CD4-positive, alpha-beta T cell (primary cell): ENCODE results near the gene ARSA. TPM values are rescaled to one million over a fixed set of nuclear protein-coding genes. Genes with fewer than 3 reads are reported as not detected.
A peak's percentile ranks its signal among the peaks of the same experiment; 100 is the strongest.

Experiments used
- ATAC-seq: fragments of 200-7000 bp; cut with Tn5 transposase; one replicate; pipeline ENCODE4 v1.10.0; 2022; ENCODE audit warnings: mild to moderate bottlenecking; ENCODE audit not compliant: poor library complexity
- CTCF ChIA-PET: fragments of 350-600 bp; sonication (Branson Sonifier 250); formaldehyde crosslinking; loops from one replicate; lab custom pipeline; 2021; ENCODE audit warnings: antibody characterized with exemption, inconsistent platforms; lab: Charles Lee
- POLR2A ChIA-PET: fragments of 350-600 bp; sonication (Branson Sonifier 250); formaldehyde crosslinking; loops from one replicate; lab custom pipeline; 2021; ENCODE audit warnings: antibody characterized with exemption, inconsistent platforms; lab: Charles Lee
- DNase-seq, 14 experiments: peaks; one replicate each; pipeline ENCODE4 v3.0.0-alpha.2; 2013 to 2020; ENCODE audit warnings: mixed read lengths in 2 of 14
- H3K27ac ChIP-seq, 2 donors: one replicate each; pipeline versions ENCODE4 v1.5.1 to v1.7.0; 2013; ENCODE audit warnings: low read length in 2 of 2, low read depth in 1 of 2, mild to moderate bottlenecking in 1 of 2
- H3K27me3 ChIP-seq, 2 experiments: 1 replicate in 1 of 2; 2 replicates in 1 of 2; pipeline versions ENCODE4 v1.6.1 to v1.7.0; 2013; ENCODE audit warnings: low read length in 2 of 2, control low read depth in 1 of 2, mild to moderate bottlenecking in 1 of 2, moderate library complexity in 1 of 2; ENCODE audit not compliant: insufficient read depth in 2 of 2, control insufficient read depth in 1 of 2
- H3K36me3 ChIP-seq: one replicate; pipeline ENCODE4 v1.6.1; 2013; ENCODE audit warnings: low read length, control low read depth; ENCODE audit not compliant: insufficient read depth
- H3K4me1 ChIP-seq: one replicate; pipeline ENCODE4 v1.6.1; 2013; ENCODE audit warnings: low read length, control low read depth; ENCODE audit not compliant: insufficient read depth
- H3K4me3 ChIP-seq: one replicate; pipeline ENCODE4 v1.5.1; 2013; ENCODE audit warnings: mild to moderate bottlenecking, low read length, moderate library complexity
- H3K9me3 ChIP-seq, 2 experiments: 1 replicate in 1 of 2; 2 replicates in 1 of 2; pipeline versions ENCODE4 v1.6.1 to v1.7.0; 2013; ENCODE audit warnings: low read length in 2 of 2, mild to moderate bottlenecking in 2 of 2, control low read depth in 1 of 2, moderate library complexity in 1 of 2; ENCODE audit not compliant: control insufficient read depth in 1 of 2, insufficient read depth in 1 of 2
- H3K27ac Mint-ChIP-seq: one replicate; pipeline ENCODE4 v1.8.0; 2020; ENCODE audit warnings: mixed read lengths
- H3K27me3 Mint-ChIP-seq: one replicate; pipeline ENCODE4 v1.8.0; 2021; ENCODE audit warnings: mixed read lengths
- H3K36me3 Mint-ChIP-seq: one replicate; pipeline ENCODE4 v1.8.0; 2021; ENCODE audit warnings: low read depth, mixed read lengths
- H3K4me1 Mint-ChIP-seq: one replicate; pipeline ENCODE4 v1.8.0; 2021; ENCODE audit warnings: low read depth, mixed read lengths
- H3K4me3 Mint-ChIP-seq: one replicate; pipeline ENCODE4 v1.8.0; 2020; ENCODE audit warnings: mild to moderate bottlenecking, mixed read lengths
- H3K9me3 Mint-ChIP-seq: one replicate; pipeline ENCODE4 v1.8.0; 2020; ENCODE audit warnings: mixed read lengths
- intact Hi-C, 2 experiments: fragments of 100-400 bp; cut with DNase I in 1 of 2; cut with micrococcal nuclease in 1 of 2; formaldehyde crosslinking; loops; one replicate each; pipeline versions ENCODE4 v1.15.1 to v1.9.0; 2023 to 2025; cut with DNase I, micrococcal nuclease
- total RNA-seq, 174 experiments: library from RNA in 2 of 174; stranded (reverse) in 2 of 174; gene quantifications; one replicate each; pipeline ENCODE4 v1.2.3 and lab custom pipeline; 2021 to 2026
- TF ChIP-seq, protein P1 (sequence below): fragments of 200-600 bp; IDR thresholded peaks from one replicate; pipeline ENCODE4 v1.8.0; 2022; ENCODE audit warnings: antibody characterized with exemption, mild to moderate bottlenecking

The ARSA gene
- total RNA-seq, 2 experiments from 2014 or later: 52.3 to 54.4 TPM

DNA sequence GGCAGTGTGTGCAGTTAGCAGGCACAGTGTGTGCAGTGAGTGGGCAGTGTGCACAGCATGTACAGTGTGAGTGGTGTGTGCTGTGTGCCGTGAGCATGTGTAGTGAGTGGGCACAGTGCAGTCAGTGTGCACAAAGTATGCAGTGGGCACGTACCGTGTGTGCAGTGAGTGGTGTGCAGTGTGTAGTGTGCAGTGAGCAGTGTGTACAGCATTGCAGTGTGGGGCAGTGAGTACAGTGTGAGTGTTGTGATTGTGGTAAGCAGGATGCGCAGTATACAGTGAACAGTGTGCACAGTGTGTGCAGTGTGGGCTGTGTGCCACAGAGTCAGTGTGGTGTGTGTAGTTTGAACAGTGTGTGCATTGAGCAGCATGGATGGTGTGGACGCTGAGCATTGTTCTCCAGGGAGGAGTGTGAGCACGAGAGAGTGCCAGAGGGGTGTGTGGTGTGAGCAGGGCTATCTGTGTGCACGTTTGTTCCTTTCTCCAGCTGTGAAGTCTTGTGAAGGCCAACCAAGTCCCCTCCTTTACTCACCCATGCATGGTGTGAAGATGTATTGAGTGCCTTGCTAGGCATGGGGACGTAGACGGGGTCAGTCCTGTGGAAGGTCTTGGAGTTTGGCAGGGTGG is 47.7 kb upstream of the ARSA start:
- H3K27me3 Mint-ChIP-seq: peaks cover 45% of the 10 kb centered on the region
- ChIA-PET POLR2A (no interaction called here), CTCF (no interaction called here)
- TF ChIP-seq, protein P1, sequence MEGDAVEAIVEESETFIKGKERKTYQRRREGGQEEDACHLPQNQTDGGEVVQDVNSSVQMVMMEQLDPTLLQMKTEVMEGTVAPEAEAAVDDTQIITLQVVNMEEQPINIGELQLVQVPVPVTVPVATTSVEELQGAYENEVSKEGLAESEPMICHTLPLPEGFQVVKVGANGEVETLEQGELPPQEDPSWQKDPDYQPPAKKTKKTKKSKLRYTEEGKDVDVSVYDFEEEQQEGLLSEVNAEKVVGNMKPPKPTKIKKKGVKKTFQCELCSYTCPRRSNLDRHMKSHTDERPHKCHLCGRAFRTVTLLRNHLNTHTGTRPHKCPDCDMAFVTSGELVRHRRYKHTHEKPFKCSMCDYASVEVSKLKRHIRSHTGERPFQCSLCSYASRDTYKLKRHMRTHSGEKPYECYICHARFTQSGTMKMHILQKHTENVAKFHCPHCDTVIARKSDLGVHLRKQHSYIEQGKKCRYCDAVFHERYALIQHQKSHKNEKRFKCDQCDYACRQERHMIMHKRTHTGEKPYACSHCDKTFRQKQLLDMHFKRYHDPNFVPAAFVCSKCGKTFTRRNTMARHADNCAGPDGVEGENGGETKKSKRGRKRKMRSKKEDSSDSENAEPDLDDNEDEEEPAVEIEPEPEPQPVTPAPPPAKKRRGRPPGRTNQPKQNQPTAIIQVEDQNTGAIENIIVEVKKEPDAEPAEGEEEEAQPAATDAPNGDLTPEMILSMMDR: no peak
- peaks cover 24% of the 10 kb centered on the region for H3K4me1 ChIP-seq
- H3K9me3 ChIP-seq: peaks cover 0 to 18% of the 10 kb centered on the region in 2 experiments
- H3K36me3 ChIP-seq: no peaks in the 10 kb centered on the region
- H3K27me3 ChIP-seq: peaks cover 29 to 33% of the 10 kb centered on the region in 2 experiments
- no peak overlapping the region for H3K27ac ChIP-seq
- ATAC-seq (no peak), DNase-seq (no peak)
- H3K4me3 ChIP-seq: no peak overlapping the region
- peaks cover 16% of the 10 kb centered on the region for H3K4me1 Mint-ChIP-seq
- intact Hi-C loops: no loop called here
- H3K36me3 Mint-ChIP-seq: no peaks in the 10 kb centered on the region
- H3K4me3 Mint-ChIP-seq: peak overlapping the region; percentile 66
- no peak overlapping the region for H3K27ac Mint-ChIP-seq
- no peaks in the 10 kb centered on the region for H3K9me3 Mint-ChIP-seq

DNA sequence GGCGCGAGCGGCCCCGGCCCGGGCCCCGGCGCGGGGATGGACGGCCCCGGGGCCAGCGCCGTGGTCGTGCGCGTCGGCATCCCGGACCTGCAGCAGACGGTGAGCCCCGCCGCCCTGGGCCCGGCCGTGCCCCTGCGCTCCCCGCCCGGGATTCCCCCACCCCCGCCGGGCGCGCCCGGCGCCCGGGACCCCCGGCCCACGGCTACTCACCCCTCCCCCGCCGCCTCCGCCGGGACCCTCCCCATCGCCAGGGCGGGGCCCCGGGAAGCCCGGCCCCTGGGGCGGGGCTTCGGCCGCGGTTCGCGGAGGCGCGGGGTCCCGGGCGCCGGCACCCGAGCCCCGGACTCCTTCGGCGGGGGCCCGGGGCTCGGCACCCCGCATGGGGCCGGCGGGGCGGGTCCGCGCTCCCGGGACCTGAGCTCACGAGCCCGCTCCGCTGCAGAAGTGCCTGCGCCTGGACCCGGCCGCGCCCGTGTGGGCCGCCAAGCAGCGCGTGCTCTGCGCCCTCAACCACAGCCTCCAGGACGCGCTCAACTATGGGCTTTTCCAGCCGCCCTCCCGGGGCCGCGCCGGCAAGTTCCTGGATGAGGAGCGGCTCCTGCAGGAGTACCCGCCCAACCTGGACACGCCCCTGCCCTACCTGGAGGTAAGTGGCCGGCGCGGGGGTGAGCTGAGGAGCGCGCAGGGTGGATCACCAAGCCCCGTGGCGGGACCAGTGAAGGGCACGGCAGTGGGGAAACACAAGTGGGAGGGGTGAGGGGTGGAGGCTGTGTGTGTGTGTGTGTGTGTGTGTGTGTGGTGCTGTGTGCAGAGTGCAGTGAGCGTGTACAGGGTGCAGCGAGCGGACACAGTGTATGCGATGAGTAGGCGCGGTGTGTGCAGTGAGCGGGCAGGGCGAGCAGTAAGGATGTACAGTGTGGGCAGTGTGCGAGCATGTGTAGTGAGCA is 46.9 kb upstream of the ARSA start:
- H3K27ac Mint-ChIP-seq: no peak overlapping the region
- peak; percentile 26 for ATAC-seq
- no peaks in the 10 kb centered on the region for H3K36me3 Mint-ChIP-seq
- Histone ChIP-seq H3K36me3 (no peaks in the 10 kb centered on the region), H3K27me3 (peaks cover 29 to 35% of the 10 kb centered on the region in 2 experiments), H3K4me1 (peaks cover 24% of the 10 kb centered on the region), H3K27ac (no peak overlapping the region), H3K4me3 (peak overlapping the region; percentile 34), H3K9me3 (peaks cover 0 to 18% of the 10 kb centered on the region in 2 experiments)
- intact Hi-C loops: no loop called here
- peak in 3 of 14 experiments; percentile 15 to 36 (median 35) for DNase-seq
- TF ChIP-seq, protein P1: no peak
- H3K9me3 Mint-ChIP-seq: no peaks in the 10 kb centered on the region
- CTCF ChIA-PET: interaction anchor here (0.6 to 1.4 kb wide), 2 partner anchors 17 to 872 kb away, joined by 3 read pairs; no protein-coding TSS in a partner anchor
- H3K27me3 Mint-ChIP-seq: peaks cover 48% of the 10 kb centered on the region
- H3K4me1 Mint-ChIP-seq: peaks cover 16% of the 10 kb centered on the region
- peak overlapping the region; percentile 66 for H3K4me3 Mint-ChIP-seq
- POLR2A ChIA-PET: no interaction called here

DNA sequence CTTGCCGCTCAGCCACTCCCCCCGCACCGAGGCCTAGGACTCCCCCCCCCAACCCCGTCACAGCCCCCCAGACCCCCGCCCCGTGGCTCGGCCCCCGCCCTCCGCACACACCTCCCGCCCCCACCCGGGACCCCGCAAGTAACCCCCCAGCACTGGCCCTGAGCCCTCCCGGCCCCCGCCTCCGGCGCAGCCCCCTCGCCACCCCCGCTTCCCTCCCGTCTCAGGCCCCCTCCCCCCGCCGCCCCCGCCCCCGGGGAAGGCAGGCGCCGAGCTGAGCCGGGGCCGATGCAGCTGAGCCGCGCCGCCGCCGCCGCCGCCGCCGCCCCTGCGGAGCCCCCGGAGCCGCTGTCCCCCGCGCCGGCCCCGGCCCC is 46.2 kb upstream of the ARSA start:
- peaks cover 48% of the 10 kb centered on the region for H3K27me3 Mint-ChIP-seq
- TF ChIP-seq, protein P1: no peak
- no peaks in the 10 kb centered on the region for H3K9me3 Mint-ChIP-seq
- CTCF ChIA-PET: interaction anchor here (1.4 kb wide), 1 partner anchor 18 kb away, joined by 3 read pairs; no protein-coding TSS in a partner anchor
- H3K36me3 Mint-ChIP-seq: no peaks in the 10 kb centered on the region
- POLR2A ChIA-PET: interaction anchor here (1.0 kb wide), 1 partner anchor 53 kb away, joined by 5 read pairs; no protein-coding TSS in a partner anchor
- Histone ChIP-seq H3K36me3 (no peaks in the 10 kb centered on the region), H3K4me1 (peaks cover 24% of the 10 kb centered on the region), H3K27ac (no peak overlapping the region), H3K4me3 (no peak overlapping the region), H3K27me3 (peaks cover 29 to 37% of the 10 kb centered on the region in 2 experiments), H3K9me3 (peaks cover 0 to 18% of the 10 kb centered on the region in 2 experiments)
- peaks cover 16% of the 10 kb centered on the region for H3K4me1 Mint-ChIP-seq
- ATAC-seq: no peak
- intact Hi-C loops: no loop called here
- H3K4me3 Mint-ChIP-seq: peak overlapping the region; percentile 20
- H3K27ac Mint-ChIP-seq: no peak overlapping the region
- DNase-seq: peak in 3 of 14 experiments; percentile 16 to 25 (median 17)
